IMR-90 (cell line): ENCODE measurements around the gene NLGN1.

Source experiments
- CTCF ChIP-seq: conservative IDR thresholded peaks from 2 replicates; pipeline ENCODE4 v1.5.1; 2012; ENCODE audit warnings: mild to moderate bottlenecking, low read depth, low read length, improper control_type of control experiment
- MAFK ChIP-seq: IDR thresholded peaks from 2 replicates; pipeline ENCODE4 v1.6.1; 2012; ENCODE audit warnings: low read depth, low read length, improper control_type of control experiment
- MAZ ChIP-seq: IDR thresholded peaks from 2 replicates; pipeline ENCODE4 v1.6.1; 2012; ENCODE audit warnings: low read depth, mild to moderate bottlenecking, low read length, improper control_type of control experiment, moderate library complexity, borderline replicate concordance
- MXI1 ChIP-seq: IDR thresholded peaks from 2 replicates; pipeline ENCODE4 v1.6.1; 2012; ENCODE audit warnings: low read depth, mild to moderate bottlenecking, low read length, moderate library complexity, borderline replicate concordance
- POLR2A ChIP-seq: IDR thresholded peaks from 2 replicates; pipeline ENCODE4 v1.6.1; 2012; ENCODE audit warnings: mild to moderate bottlenecking, low read depth, low read length
- RAD21 ChIP-seq: IDR thresholded peaks from 2 replicates; pipeline ENCODE4 v1.6.1; 2012; ENCODE audit warnings: low read length, improper control_type of control experiment
- RFX5 ChIP-seq: IDR thresholded peaks from 2 replicates; pipeline ENCODE4 v1.8.0; 2012; ENCODE audit warnings: low read depth, mild to moderate bottlenecking, low read length, moderate library complexity
- USF2 ChIP-seq: fragments of 150-350 bp; IDR thresholded peaks from 2 replicates; pipeline ENCODE4 v1.6.1; 2017; ENCODE audit warnings: mild to moderate bottlenecking, antibody characterized with exemption, low read length, low read depth

- TF ChIP-seq CTCF (no peak), RAD21 (no peak), POLR2A (no peak), MAFK (no peak), MAZ (no peak), RFX5 (no peak), USF2 (no peak), MXI1 (no peak)
Measured at GRCh38 chr3:173823911-173824460, 426.4 kb downstream of the NLGN1 start.
